ENCODE data around the gene GRIK2.

DNA sequence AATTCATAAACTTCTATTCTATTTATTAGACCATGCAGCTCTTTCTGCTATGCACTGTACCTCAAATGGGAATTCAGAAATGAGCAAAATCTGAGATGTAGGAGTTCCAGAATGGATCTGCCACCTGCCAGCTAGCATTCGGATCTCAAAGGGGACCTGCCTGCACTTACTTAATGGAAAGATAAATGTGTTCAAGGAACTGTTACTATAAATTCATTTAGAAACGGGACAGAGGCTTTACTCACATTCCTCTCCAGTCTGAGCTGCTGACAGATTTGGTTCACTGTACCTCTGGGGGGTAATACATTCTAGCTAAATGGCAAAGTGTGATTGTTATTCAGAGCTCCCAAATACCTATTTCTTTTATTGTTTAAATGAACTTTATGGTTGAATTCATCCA, 384.1 kb downstream of the GRIK2 start:
- TF ChIP-seq, protein P1, sequence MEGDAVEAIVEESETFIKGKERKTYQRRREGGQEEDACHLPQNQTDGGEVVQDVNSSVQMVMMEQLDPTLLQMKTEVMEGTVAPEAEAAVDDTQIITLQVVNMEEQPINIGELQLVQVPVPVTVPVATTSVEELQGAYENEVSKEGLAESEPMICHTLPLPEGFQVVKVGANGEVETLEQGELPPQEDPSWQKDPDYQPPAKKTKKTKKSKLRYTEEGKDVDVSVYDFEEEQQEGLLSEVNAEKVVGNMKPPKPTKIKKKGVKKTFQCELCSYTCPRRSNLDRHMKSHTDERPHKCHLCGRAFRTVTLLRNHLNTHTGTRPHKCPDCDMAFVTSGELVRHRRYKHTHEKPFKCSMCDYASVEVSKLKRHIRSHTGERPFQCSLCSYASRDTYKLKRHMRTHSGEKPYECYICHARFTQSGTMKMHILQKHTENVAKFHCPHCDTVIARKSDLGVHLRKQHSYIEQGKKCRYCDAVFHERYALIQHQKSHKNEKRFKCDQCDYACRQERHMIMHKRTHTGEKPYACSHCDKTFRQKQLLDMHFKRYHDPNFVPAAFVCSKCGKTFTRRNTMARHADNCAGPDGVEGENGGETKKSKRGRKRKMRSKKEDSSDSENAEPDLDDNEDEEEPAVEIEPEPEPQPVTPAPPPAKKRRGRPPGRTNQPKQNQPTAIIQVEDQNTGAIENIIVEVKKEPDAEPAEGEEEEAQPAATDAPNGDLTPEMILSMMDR (conservative IDR thresholded peaks at IDR 0.05; ENCODE audit: low read depth, low read length) = no peak
- no peak for TF ChIP-seq EZH2 (IDR thresholded peaks at IDR 0.05; ENCODE audit: low read length, unreplicated experiment)
